Spleen (tissue), 7 donors: ENCODE results near the gene GAPDHS.

Source experiments
- POLR2A ChIP-seq, 3 donors: fragments of 450-650 bp; IDR thresholded peaks; one replicate each; pipeline ENCODE4 v1.5.1; 2017; ENCODE audit warnings: antibody characterized with exemption in 3 of 3, mild to moderate bottlenecking in 1 of 3
- POLR2AphosphoS5 ChIP-seq, 3 donors: sonication (generic); formaldehyde crosslinking; IDR thresholded peaks; one replicate each; pipeline ENCODE4 v1.5.1; 2017; ENCODE audit warnings: antibody characterized with exemption in 3 of 3
- TF ChIP-seq, protein P1 (sequence below), 11 experiments: fragments of 200-600 bp in 7 of 11; fragments of 450-650 bp in 4 of 11; sonication (generic) in 4 of 11; IDR thresholded peaks in 8 of 11; conservative IDR thresholded peaks in 3 of 11; 1 replicate in 7 of 11; 2 replicates in 4 of 11; pipeline versions ENCODE4 v1.4.0 to v1.8.0; 2016 to 2021; ENCODE audit warnings: antibody characterized with exemption in 11 of 11, inconsistent platforms in 4 of 11, mild to moderate bottlenecking in 1 of 11
- donor health status: DM: no; HTN: no; CAD: no; lungs with moderate emphysema.
- donor health status: DM: no; HTN: no; CAD: no.
- donor health status: DM: no; HTN: no; CAD: no.

DNA sequence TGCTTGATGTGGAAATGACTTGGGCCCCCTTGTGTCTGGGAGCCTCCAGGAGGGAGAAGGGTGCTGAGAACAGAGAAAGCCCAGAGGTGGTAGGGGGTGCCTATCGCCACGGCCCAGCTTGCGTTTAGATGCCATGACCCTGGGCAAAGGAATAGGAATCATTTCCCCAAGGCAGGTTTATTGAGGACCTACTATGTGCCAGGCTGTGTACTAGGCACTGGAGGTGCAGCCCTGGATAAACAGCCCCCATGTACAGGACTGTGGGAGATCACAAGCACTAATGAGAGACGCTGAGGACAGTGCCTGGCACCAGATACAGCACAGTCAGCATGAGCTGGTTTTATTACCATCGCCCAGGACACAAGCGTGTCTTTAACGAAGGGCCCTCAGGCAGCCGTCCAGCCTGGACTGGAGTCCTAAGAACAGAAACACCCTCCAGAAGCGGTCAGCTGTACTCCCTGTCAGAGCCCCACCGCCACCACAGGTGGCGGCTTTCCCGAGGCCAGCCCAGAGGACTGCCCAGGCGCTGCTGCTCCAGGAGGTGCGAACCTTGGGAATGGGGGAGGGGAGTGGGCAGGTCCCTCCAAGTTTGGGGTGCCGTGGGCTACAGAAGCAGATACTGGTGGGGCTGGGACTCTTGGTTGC, 16.7 kb downstream of the GAPDHS start:
- TF ChIP-seq, protein P1, sequence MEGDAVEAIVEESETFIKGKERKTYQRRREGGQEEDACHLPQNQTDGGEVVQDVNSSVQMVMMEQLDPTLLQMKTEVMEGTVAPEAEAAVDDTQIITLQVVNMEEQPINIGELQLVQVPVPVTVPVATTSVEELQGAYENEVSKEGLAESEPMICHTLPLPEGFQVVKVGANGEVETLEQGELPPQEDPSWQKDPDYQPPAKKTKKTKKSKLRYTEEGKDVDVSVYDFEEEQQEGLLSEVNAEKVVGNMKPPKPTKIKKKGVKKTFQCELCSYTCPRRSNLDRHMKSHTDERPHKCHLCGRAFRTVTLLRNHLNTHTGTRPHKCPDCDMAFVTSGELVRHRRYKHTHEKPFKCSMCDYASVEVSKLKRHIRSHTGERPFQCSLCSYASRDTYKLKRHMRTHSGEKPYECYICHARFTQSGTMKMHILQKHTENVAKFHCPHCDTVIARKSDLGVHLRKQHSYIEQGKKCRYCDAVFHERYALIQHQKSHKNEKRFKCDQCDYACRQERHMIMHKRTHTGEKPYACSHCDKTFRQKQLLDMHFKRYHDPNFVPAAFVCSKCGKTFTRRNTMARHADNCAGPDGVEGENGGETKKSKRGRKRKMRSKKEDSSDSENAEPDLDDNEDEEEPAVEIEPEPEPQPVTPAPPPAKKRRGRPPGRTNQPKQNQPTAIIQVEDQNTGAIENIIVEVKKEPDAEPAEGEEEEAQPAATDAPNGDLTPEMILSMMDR (IDR thresholded peaks at IDR 0.05 in 8 of 11, conservative IDR thresholded peaks at IDR 0.05 in 3 of 11), result no peak
- no peak for TF ChIP-seq POLR2A (IDR thresholded peaks at IDR 0.05)
- TF ChIP-seq POLR2AphosphoS5 (IDR thresholded peaks at IDR 0.05), result no peak
